HG03108 (cell line): Measurements from ENCODE around the gene COL21A1.

ENCODE experiments used
- ATAC-seq: cut with Tn5 transposase; IDR thresholded peaks from one replicate; pipeline ENCODE4 v1.9.1; 2021; ENCODE audit warnings: moderate library complexity; ENCODE audit not compliant: unreplicated experiment

COL21A1 gene

DNA sequence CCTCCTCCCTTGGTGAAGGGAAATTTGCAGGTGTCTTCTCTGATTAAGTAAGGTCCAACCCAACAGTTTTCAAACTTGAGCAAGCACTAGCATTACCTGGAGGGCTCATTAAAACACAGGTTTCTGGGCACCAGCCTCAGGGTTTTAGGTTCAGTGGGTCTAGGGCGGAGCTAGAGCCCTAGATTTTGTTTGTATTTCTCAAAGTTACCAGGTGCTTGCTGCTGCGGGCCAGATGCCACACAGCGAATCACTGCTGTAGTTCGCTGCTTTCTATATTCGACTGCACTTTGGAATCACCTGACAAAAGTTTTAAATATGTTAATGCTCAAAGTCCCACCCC lies 869 bp downstream of the COL21A1 start:
- ATAC-seq = no peak

DNA sequence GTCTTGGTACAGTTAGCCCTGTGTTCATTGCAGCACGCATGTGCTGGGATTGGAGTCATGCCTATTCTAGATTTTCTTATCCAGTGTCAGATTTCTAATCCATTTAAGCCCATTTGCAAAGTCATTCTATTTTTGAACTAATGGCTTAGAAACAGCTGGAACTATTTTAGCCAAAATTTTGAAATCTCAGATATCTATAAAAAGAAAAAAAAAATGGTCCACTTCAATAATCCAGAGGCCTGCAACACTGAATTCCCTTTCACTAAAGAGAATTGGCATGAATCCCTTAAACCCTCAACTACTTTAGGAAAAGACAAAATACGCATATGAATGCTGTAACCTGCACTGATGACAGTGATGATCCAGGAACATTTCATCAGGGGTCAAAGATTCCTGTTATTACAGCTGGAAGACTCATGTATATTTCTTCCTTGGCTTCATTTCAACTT lies 1.5 kb downstream of the COL21A1 start:
- ATAC-seq = no peak

DNA sequence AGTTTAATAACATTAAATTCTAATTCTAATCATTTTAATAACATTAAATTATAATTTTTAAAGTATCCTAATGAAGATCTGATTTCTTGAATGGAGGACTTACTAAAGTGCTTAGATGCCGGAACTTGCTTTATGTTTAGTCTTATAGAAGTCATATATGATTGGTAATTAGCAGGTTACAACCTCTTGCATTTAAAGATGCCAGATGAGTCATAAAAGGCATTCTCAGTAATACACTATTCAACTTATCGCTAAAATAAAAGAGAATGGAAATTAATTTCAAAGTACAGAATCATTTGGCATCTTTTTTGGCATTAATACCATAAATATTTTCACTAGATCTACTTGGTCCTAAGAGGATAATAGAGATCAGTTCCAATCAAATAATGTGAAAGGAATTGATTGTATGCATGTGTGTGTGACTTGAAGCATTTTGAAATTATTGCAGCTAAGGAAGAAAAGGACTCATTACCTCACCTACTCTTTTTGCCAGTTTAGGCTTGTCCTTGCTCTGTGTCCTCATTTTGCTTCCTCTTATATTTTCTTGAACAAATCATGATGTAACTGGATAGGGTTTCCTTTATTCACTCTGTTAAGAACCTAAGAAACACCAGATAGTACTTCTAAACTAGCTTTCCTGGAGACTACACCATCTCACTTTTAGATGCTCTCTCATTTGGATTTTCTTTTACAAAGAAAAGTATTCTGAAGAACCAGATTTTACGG lies 2.7 kb downstream of the COL21A1 start:
- ATAC-seq = no peak

DNA sequence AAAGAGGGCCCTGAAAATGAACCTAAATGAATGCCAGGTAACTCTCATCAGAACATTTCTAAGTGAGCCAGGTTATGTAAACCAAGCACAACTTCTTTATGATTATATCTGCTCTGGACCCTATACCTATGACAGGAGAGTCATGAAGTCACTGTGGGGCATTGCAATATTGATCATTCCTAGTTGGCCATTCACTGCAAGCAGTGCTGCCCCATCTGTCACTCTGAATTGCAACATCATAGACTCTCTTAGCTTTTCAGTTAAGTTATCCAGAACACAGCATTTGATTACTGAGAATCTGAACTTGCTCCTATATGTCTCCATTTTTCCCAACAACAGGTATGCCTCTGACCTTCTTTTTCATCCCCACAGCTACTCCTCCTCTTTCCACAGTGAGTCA lies 3.3 kb downstream of the COL21A1 start:
- ATAC-seq = no peak

DNA sequence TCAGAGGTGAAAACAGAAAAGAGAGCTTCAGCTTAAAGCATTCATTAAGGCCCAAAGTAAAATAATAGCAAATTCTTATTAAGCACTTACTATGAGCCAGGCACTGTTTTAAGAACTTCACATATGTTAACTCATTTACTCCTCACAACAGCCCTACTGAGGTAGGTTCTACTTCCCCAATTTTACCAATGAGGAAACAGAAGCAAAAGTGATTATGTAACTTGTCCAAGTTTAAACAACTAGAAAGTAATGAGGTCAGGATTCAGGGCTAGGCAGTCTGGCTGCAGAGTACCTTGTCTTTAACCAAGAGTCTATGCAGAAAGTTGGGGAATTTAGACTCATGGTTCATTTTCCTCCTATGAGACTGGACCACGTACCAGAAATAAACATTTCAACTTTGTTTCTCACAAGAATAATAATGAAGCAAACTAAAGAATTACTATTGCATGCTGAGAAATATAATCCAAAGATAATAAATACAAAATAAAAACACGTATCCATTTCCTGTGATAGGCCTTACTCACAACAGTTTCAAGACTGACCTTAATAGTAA lies 3.8 kb downstream of the COL21A1 start:
- ATAC-seq = no peak

DNA sequence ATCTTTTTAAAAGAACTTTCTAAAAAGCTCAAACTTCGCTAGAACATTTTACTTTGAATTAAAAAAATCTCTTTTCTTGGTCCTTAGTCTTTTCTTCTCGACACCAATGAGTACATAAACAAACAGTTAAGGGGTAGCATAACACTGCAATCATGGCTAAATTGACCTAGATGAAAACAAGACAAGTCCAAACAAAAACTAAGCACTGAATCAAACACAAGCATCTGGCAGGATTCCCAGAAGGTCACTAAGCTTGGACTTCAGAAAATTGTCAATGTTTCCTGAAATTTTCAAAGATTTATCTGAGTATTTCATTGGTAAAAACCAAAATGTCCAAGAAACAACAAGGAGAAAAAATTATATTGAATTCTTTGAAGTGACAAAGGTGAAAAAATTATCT lies 5.0 kb downstream of the COL21A1 start:
- no peak for ATAC-seq

DNA sequence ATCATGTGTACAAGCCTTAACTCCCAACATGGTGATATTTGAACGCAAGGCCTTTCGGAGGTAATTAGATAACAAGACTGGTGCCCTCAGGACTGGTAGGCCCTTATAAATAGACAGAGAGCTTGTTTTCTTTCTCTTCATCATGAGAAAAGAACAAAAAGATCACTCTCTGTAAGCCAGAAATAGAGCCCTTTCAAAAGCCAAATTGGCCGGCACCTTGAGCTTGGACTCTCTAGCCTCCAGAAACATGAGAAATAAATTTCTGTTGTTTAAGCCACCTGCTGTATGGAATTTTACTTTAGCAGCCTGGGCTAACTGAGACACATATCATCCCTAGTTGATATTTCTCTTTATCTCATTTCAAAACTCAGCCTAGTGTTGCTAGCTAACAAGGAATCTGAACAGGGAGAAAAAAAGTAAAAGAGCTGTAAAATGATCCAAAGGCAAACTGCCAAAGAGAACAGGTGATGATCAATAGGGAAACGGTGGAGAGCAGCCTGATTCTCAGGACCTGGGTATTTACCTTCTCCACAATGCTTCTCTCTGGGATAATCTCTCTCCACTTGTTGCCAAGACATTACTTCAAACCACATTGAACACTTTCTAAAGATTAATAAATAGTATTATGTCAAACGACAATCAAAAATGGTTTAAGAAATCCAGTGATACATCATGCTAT lies 6.1 kb downstream of the COL21A1 start:
- no peak for ATAC-seq

DNA sequence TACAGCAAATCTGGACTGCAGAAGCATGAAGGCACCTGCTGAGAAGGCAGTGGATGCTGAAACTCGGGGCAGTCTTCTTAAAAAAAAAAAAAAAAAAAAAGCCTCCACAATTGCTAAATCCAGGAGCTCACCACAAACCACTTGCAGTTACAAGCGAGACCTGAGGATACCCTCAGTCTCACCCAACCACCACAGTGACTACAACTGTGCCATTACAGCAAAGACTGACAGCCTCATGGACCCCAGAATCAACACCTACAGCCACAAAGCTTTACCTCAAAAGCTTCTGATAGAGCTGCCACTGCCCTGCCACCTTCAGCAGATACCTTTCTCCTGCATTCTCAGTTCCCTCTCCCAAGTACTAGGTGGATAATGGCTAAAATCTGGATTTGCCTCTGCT lies 9.0 kb downstream of the COL21A1 start:
- no peak for ATAC-seq

DNA sequence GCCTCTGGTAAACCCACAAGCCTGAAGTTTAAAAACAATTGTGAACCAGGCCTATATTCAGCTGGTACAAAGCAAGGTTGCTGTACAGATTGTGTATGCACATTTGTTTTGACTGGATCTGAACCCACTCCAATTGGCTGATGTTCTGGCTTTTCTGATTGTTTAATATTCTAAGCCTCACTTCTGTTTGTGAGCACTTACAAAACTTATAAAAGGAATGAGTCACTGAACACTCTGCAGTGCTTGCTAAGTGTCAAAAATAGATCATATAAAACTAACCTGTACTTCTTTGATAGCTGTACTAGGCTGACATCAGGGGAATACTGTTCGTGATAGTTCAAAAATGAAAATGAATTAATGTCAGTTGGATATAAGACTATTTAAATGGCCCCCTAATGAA lies 12.1 kb downstream of the COL21A1 start:
- no peak for ATAC-seq

DNA sequence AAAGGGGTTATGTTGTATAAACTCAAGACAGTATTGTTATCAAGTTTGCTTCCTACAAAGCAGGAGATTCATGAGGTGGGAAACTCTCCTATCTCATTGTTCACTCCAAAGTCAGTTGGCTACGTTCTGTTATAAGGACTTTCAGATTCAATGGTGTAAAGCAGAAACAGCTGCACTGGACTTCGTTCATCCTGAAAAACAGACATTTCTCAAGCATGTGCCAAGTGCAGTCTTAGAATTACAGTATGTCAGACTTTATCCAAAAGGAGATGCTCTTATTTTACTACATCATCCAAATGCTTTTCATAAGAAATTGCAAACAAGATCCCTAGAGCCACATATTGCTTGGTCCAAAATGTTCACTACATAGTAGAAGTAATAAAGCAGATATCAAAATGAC lies 14.9 kb downstream of the COL21A1 start:
- no peak for ATAC-seq

DNA sequence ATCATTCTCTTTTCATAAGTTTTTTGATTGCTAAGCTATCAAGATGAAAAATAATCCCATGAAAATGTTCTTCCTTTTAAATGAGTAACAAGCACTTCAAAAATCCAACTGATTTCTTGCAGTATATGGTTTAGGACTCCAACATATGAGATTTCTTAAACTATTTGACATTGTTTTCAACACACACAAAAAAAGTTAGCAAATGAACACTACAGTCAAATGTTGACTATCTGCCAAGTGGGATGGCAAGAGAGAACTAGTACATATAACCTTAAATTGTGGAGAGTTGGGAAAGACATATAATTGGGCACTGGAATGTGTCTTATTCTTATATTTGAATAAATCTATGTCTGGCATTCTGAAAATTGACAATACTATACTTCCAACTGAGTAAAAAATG lies 15.6 kb downstream of the COL21A1 start:
- no peak for ATAC-seq

DNA sequence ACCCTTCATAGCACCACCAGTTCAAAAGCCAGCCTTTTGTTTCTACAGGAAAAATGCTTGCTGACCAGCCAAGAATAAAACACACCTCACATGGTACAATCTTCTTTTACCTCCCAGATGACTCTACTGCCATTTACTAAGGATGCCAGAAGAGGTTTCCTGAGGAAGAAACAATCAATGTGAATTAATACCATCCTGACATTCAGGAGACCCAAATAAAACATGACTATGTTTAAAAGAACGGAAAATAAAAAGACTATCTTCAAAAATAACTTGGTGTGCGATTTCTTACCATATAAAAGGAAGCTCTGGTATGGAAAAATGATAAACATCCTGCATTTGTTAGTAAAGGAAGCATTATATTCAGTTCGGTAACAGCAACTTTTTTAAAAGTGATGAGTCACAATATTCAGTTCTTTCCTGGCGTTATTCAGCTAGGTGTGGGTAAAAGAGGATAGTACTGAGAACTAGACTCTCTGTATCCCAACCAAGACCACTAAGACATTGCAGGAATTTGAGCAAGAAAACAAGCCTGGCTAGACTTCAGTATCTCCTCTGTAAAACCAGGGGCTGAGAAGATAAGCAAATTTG lies 16.3 kb downstream of the COL21A1 start:
- ATAC-seq = no peak

DNA sequence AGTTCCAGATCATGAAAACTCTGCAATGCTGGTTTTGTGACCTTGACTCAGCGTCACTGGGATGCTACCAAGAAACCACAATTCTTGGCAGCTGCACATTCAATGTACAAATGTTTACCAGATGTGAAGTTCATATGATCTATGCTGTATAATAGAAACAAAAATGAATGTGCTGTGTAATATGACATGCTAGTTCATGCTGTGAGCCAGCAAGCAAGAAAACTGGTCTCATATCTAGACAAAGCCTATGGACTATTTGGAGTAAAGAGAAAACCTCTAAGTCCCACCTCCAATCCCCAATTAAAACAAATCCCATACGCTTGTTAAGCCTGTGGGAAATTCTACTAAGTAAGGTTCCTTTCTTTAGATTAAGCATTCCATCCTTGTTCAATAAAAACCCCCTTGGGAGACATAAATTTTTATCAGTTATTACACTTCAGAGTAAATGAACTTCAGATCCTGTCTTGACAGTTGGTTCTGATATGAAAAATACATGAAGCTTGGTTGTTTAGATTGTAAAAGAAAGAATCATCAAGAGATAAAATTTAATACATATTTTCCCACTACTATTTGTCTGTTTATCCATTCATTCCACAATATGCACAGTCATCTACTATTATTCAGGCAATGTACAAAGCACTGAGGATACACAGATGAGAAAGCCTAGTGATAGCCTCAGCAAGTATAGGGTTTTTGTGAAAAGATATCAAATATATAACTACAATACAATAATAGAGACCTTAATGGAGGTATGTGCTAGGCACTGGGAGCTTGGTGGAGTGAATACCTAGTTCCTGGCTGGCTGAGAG lies 20.1 kb downstream of the COL21A1 start:
- ATAC-seq = no peak

DNA sequence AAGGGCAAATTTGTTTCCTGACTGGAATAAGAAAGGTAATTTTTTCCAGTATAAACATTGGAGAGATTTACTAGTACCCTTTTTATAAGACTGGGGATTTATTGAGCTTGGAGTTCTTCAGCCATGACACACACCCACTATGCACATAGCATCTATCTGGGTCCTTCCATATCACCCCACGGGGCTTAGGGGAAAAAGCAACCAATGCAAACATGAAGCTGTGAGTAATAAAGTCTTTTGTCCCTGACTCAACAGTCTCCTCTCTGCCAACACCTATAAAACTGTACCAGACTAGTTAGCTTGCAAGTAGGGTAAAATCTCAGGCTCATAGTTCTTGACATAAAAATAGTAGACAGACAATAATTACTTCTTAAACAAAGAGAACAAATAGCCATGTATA lies 23.4 kb downstream of the COL21A1 start:
- ATAC-seq = no peak

DNA sequence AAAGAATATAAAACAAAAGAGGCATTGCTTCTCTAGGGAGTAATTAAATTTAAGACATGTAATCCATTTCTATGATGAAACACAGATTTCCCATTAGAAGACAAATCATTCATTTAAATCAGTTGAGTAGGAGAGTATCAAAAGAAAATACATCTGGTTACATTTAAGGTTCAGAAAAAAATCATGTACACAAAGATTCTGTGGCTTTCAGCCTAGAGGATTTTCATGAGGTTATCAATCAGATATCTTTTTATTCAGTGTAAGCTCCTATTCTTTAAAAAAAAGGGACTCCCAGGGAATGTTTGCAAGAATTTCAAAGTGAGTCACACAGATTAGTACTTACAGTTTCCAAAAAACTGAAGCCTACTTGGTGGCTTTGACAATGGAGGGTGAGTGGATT lies 24.9 kb downstream of the COL21A1 start:
- ATAC-seq = no peak

DNA sequence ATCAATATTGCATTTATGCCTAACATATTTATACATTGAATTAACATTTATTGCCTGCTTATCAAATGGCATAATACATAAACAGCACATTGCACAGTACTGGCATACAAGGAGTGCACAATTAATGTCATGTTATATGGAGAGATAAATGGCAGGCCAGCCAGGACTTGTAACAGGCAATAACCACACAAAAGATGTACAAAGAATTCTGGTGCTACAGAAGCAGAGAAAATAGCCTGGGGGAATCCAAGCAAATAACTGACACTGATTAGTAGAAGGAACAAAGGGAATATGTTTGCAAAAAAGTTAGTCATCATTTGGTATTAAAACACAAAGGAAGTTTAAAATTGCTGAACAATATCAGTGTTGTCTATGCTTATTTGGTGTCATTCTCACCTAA lies 27.3 kb downstream of the COL21A1 start:
- no peak for ATAC-seq

DNA sequence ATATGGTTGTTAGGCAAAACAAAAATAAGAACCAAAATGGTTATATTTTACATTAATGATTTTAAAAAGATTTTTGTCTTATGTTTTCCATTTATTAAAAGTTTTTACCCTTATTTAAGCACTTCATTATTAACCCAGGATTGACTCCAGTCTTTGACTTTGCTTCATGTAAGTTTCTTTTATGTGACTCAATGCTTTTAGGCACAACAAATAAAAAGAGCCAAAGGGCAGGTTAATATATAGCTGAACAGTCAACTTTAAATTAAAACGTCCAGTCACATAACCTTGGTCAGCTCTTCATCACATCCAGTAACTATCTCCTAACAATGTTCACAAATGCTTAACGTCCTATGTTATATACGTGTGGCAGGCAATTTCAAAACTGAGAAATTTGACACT lies 32.7 kb downstream of the COL21A1 start:
- ATAC-seq = no peak

DNA sequence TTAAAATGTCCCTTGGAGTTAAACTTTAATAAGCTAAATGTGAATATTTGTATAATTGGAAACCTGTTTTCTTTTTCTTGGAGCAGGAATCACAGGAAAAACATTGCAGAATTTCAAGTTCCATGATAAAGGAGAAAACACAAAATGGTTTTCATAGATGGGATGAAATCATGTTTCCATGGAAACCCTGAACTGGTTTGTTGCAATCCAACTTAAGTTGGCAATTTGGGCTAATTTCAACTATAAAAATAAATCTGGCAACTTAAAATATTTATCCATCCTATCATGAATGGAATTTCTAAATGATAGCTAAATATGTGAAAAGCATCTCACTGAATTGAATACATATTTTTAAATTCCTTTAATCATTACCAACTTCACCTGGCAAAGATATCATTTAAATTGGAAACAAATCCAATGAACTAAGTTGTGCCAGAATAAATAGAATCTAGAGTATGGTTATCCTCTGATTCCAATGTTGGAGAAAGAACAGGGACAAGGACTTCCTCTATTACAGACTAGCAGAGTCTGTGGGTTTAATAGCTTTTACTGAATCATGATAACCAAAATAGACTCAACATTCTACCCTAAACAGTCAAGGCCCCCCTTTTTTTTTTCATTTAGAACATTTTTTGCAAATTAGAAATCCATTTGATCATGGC lies 33.2 kb downstream of the COL21A1 start:
- no peak for ATAC-seq

DNA sequence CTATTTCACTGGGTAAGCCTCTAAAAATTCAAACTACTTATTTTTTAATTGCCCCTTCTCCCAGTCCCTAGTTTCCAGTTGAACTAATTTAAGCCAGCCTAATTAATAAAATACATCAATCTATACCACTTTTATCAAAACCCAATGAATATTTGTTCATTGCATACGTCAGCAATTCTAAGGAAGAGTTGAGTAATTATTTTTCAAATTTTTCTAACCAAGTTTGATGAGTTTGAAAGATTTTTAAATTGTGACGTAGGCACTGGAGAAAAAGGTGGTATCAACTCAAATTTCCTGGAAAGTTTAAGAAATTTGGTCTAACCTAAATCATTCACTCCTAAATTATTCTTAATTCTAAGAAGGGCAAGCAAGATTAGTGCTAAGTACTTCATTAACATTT lies 35.7 kb downstream of the COL21A1 start:
- ATAC-seq = no peak

DNA sequence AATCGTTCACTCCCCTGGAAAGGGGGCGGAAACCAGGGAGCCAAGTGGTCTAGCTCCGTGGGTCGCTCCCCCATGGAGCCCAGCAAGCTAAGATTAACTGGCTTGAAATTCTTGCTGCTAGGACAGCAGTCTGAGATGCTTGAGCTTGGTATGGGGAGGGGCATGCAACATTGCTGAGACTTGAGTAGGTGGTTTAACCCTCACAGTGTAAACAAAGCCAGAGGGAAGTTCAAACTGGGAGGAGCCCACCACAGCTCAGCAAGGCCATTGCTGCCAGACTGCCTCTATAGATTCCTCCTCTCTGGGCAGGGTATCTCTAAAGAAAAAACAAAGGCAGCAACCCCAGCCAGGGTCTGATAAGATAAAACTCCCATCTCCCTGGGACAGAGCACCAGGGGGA lies 43.2 kb downstream of the COL21A1 start:
- ATAC-seq = no peak

DNA sequence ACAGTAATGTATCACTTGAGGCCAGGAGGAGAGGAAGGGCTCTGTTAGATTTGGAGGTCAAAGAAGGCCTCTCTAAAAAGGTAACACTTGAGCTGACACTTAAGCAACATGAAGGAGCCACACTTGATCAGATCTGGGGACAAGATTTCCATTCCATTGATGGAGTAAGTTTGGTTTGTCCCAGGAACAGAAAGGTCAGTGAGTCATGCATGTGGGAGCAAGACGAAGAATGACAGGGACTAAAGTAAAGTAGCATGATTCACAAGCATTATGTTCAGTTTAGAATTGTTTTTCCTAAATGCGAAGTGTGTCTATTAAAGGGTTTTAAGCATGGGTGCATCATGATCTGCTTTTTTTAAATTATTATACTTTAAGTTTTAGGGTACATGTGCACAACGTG lies 47.4 kb downstream of the COL21A1 start:
- no peak for ATAC-seq
